Daoy (cell line): ENCODE results near the gene AGO1. TPM values are rescaled to one million over a fixed set of nuclear protein-coding genes. Genes with fewer than 3 reads are reported as not detected.
"Not testable (repeated sequence)": the region's sequence is repeated elsewhere in the genome, so short reads cannot be mapped to it uniquely, and the experiment has no call there.

Experiments used
- DNase-seq: peaks from one replicate; pipeline ENCODE4 v3.0.0-alpha.2; 2015; ENCODE audit warnings: low read depth
- total RNA-seq: library from RNA; depleted of rRNA; stranded (reverse); fragments of >200 nt; shearing (Covaris generic); gene quantifications from 2 replicates; pipeline ENCODE4 v1.2.3, GENCODE V29; 2014

The AGO1 gene
- total RNA-seq, 1 experiment from 2014 or later: 7.9 TPM

DNA sequence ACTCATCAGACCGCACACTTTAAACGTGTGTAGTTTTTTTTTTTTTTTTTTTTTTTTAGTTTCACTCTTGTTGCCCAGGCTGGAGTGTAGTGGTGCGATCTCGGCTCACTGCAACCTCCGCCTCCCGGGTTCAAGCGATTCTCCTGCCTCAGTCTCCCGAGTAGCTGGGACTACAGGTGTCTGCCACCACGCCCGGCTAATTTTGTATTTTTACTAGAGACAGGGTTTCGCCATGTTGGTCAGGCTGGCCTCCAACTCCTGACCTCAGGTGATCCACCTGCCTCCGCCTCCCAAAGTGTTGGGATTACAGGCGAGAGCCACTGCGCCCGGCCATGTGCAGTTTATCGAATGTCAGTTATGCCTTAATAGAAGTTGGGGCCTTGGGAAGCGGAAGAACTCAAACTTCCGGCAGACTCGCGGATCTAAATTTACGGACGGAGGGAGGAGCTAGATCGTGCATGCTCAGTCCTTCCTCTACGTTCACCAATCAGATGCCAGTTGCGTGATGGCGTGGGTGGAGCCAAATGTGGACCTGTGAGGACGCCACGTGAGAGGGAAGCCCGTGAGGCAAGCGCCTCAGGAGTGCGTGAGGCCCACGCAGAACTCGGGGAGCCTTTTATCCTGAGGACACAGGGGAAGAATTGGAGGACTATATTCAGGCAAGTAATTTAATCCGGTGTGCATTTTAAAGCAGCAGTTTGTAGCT, 13.6 kb upstream of the AGO1 start:
- not testable (repeated sequence) for DNase-seq

DNA sequence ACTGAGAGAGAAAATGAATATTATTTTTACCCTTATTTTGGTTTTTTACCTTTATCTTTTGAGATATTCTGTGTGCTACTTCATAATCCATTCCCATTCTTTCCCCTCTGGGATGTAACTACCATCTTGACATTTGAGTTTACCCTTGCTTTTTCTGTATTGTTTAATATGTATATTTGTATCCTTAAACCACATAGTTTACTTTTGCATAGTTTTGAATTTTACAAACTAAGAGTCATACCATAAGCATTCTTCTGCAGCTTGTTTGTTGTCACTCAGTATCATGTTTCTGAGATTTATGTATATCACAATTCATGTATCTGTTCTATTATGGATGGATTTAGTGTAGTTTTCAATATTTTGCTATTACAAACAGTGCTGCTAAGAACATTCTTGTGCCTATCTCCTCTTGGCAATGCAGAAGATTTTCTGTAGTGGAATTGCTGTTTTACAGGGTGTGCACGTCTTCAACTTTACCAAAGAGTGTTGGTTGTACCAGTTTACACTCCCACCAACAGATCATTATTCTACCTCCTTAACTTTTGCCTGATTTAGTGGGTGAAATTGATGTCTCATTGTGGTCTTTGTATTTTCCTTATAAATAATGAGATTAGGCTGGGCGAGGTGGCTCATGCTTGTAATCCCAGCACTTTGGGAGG, 12.2 kb upstream of the AGO1 start:
- DNase-seq: no peak

DNA sequence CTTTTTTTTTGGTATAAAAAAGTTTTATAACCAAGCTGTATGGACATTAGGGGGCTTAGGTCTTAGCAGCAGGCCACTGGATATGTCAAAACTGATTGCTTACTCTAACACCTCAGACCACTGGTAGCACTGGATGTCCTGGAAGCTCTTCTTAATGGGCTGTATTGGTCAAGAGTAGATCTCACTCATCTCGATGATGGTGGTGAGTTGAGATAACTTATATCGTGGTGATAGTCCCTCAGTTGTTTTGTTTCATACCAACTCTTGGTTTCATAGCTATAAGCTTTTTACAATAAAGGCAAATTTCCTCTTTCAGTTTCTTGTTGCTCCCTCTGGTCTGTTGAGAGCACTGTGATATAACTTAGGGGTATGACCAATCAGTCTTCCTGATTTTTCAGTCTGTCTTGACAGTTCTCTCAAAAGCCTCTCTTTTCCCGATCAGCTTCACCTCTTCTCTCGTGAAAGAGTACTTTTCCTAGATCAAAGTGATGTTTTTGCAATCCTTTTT, 9.7 kb upstream of the AGO1 start:
- DNase-seq: no peak

DNA sequence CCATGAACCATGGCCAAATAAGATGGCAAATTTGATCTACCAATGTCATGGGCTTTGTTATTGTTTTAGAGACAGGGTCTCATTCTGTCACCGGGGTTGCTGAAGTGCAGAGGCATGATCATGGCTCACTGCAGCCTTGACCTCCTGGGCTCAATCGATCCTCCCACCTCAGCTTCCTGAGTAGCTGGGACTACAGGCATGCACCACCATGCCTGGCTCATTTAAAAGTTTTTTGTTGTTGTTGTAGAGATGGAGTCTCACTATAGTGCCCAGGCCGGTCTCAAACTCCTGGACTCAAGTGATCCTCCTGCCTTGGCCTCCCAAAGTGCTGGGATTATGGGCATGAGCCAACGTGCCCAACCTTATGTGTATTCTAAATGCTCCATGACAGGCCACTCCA, 8.9 kb upstream of the AGO1 start:
- not testable (repeated sequence) for DNase-seq

DNA sequence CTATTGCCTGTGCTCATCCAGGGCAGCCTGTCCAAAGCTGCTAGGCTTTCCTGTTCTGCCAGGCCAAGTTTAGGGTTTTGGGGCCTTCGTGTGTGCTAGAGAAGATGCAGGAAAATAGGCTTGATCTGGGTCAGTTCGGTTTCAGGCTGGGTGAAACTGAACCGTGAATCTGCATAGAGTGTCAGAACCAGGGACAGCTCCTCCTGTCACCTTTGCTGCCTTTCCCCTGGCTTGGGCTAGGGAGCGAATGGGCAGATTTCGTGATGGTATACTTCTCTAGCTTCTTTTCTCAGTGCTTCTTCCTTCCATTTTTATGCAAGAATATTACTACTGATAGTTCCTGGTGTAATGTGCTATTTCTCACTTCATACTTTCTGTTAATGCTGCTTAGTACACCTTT, 6.0 kb upstream of the AGO1 start:
- peak; percentile 17 for DNase-seq

DNA sequence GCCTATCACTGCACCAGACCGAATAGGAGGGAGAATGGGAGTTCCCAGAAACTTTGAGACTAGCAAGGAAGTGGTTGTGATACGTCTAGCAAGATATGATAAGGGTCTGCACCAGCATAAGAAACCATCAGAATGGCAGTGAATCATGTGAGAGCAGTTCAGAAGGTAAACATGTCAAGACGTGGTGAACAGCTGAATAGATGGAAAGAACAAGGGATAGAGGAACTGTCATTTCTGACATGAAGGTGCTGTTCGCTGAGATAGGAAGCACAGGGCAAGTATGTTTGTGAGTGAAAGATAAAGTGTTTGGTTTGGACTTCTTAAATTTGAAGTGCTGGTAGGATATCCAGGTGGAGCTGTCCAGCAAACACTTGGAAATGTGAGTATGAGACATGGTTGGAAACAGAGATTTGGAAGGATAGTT, 1.1 kb upstream of the AGO1 start:
- DNase-seq: no peak

DNA sequence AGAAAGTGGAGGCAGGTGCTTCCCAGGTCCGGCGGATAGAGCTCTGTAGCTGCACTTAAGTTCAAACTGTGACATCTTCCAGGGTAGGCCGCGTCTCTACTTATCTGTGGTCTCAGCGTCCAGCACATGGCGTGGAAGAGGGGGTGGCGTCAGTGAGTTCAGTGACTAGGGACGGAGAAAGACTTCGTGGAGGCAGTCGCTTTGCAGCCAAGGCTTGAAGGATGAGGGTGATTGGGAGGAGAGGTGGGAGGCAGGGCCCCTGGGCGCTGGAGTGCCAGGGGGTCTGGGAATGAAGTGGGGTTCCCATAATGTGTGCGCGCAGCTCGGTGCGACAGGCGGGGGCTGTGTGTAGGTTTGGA, 444 bp upstream of the AGO1 start:
- DNase-seq: no peak

DNA sequence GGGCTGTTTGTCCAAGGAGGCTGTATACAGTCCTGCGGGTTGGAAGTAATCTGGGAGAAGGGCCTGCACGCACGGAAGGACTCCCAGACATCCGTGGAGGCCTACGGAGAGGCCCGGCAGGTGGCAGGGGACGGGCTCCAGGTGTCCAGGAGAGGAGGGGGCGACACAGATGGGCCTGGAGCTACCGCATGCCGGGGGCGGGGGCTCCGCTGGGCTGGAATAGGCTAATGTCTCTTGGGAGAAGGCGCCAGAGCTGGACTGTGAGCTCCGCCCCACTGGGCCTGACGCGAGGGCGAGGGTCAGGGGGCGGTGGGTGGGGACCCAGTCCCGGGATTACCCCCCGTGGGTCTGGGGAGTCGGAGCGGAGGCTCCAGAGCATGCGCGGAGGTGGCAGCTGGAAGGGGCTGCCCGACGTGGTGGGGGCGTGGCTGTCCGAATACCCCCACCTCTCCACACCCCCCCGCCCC, 659 bp downstream of the AGO1 start:
- peak; percentile 49 for DNase-seq

DNA sequence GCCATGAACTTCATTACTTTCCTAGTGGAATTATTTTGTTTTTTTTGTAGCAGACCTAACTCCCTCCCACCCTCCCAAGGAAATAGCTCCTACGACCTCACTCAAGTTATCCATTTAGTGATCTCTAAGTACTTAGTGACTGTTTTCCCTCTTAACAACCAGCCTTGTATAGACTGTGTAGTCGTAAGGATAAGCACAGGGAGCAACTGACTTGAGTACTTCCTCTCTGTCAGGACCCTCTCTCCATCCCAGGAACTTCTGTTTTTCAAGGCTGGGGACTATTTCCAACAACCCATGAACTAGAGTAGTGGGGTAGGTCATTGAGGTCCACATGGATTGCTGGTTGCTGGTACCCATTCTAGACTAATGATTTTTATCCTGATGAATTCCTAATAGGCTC, 1.9 kb downstream of the AGO1 start:
- DNase-seq: no peak

DNA sequence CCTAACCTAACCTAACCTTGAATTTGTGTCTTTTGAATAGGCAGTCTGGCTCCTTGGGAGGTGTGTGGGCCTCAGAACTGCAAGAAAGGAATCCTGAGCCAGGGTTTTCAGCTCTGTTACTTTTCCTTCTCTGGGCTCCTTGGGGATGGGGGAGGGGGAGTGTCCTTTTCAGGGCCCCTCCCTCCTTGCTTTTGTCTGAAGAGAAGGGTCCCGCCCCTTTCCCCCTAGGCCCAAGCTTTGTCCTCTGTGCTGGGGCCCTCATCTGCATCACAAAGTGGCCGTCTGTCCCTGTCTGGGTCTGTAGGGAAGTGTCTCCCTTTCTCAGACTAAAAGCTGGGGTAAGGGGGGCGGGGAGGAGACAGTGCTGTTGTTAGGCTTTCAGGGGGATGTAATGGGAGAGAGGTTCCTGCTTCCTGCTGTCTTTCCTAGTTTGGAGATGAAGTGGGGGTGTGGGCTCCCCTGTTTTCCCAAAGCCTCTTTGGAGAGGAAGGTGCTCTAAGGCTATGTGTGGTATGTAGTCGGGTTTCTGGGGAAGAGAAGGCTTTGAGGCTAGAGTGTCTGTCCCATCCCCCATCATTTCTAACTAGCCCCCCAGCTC, 3.1 kb downstream of the AGO1 start:
- peak; percentile 9 for DNase-seq

DNA sequence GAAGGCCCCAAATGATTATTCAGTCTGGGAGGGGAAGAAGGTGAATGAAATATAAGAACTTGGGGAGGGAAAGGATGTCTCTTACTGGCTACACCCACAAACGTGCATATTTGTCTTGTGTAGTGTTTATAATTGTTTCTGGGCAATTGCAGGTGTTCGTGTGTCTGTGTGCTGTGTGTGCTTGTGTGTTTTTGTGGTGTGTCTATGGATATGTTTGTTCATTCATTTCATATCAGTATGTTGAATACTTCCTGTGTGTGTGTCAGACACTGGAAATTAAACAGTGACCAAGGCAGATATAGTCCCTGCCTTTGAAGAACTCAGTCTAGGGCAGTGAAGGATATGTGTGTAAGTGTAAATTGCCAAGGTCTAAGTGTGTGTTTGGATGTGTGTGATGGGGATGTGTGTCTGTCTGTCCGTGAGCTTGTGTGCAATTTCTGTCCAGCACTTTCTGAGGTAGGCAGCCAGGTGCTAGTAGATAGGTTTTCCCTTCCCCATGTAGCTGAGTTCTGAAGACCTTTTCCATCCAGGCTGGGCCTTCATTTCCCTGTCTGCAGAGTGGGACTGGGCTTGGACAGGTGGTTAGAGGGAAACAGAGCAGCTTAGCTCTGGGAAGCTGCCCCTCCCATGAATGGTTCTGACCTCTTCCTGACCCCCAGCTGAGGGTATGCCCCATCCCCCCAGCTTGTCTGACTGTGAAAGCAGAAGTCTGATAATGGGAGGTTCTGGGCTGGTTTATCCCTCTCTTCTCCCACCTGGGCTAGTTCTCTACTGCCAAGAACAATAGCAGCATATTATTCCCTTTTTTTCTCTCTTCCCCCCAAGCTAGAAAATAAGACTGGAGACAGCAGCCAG, 3.8 kb downstream of the AGO1 start:
- peak; percentile 39 for DNase-seq

DNA sequence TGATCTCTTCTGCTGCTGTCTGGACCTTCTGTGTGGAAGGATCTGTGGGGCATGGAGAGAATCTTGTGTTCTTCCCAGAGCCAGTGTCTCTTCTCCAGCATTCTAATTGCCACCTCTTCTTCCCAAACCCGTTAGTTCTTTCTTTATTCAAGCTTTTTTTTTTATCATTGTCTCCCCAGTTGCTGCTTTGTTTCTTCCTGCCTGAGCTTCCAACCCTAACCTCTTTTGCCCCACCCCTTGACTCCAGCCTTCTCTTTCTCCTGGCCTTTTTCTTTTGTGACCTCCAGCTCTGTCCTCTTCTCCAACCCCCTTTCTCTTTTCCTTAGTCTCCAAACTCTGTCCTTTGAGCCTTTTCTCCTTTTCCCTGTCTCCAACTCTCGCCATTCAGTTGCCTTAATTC, 4.5 kb downstream of the AGO1 start:
- no peak for DNase-seq

DNA sequence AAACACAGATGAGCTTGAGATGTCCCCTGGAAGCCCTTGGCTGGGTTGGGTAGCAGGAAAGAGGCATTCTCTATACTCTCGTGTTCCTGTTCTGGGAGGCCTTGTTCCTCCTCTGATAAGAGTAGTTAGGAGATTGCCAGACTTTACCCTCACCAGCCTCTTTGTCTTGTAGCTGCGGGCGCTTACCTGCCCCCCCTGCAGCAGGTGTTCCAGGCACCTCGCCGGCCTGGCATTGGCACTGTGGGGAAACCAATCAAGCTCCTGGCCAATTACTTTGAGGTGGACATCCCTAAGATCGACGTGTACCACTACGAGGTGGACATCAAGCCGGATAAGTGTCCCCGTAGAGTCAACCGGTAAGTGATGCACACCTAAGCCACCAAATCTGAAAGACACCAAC, 5.2 kb downstream of the AGO1 start:
- no peak for DNase-seq

DNA sequence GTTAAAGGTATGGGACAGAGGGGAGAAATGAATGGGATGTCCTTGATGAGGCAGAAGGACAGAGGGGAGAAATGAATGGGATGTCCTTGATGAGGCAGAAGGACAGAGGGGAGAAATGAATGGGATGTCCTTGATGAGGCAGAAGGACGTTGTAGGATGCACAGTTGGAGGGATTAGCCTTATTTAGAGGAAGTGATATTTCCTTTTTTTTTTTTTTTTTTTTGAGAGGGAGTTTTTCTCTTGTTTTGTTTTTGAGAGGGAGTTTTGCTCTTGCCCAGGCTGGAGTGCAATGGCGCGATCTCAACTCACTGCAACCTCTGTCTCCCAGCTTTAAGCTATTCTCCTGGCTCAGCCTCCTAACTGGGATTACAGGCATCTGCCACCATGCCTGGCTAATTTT, 6.0 kb downstream of the AGO1 start:
- not testable (repeated sequence) for DNase-seq

DNA sequence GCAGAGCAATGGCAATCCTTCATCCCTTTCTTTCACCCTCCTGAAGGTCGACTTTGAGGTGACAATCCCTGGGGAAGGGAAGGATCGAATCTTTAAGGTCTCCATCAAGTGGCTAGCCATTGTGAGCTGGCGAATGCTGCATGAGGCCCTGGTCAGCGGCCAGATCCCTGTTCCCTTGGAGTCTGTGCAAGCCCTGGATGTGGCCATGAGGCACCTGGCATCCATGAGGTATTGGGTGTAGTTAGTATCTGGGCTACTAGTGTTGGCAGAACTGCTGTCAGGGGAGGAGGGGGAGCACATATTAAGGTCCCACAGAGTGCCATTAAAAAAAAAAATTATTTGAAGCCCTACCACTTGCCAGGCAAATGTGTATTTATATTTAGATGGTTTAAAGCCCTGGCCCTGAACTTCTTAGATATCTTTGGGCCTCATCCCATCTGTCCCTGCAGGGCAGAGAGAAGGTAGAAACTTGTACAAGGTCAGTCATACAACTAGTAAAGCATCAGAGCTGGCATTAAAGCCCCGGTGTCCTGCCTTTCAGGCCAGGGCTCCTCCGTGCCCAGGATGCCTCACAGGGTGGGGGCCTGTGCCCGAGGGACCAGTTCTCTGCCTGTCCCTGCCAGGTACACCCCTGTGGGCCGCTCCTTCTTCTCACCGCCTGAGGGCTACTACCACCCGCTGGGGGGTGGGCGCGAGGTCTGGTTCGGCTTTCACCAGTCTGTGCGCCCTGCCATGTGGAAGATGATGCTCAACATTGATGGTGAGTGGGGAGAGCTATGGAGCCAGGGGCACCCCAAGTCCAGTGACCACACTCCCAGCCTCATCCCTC, 10.3 kb downstream of the AGO1 start:
- no peak for DNase-seq

DNA sequence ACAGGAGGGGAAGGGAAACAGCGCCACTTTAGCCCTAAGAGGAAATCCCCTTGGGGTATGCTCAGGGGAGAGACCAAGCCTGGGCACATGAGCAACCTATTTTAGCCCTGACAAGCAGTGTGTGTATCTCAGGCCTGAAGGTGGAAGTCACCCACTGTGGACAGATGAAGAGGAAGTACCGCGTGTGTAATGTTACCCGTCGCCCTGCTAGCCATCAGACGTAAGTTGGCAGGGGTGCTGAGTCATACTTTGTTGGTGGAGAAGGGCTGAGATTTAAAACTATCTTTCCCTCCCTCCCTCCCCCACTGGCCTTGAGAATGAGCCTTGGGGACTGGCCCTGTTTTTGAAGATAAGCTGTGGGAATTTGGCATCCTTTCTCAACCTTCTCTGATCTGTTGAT, 11.2 kb downstream of the AGO1 start:
- DNase-seq: peak; percentile 52

DNA sequence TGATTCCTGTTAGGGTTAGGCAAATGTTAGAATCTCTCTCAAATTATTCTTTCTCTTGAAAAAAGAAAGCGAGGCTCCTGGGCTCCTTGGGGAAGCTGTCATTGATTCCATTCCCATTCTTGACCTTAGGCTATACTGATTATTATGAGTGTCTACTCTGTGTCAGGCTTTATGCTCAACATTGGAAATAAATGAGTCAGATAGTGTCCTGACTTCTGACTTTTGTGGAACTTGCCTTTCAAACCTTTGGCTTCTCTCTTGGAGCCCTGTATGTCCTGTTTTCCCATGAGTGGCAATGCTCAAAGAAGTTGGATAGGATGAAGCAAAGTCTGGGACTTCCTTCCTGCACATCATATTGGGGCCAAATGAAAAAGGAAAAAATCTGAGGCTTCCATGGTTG, 11.6 kb downstream of the AGO1 start:
- DNase-seq: no peak

DNA sequence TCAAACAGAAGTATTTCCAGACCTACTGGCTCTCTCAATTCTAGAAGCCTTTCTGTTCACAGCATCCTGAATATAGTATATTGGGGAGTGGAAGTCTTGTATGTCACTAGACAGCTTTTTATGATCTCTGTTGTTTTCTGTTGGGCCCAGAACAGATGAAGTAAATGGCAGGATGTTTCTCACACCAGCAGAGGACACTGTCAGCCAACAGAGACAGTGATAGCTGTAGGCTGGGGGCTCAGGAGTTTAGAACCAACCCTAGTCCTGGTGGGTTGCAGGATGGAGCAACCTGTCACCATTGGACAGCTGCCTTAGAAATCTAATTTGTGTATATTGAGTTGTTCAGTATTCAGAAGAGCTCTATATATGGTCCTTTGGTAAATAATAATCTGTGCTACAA, 16.9 kb downstream of the AGO1 start:
- DNase-seq: no peak

DNA sequence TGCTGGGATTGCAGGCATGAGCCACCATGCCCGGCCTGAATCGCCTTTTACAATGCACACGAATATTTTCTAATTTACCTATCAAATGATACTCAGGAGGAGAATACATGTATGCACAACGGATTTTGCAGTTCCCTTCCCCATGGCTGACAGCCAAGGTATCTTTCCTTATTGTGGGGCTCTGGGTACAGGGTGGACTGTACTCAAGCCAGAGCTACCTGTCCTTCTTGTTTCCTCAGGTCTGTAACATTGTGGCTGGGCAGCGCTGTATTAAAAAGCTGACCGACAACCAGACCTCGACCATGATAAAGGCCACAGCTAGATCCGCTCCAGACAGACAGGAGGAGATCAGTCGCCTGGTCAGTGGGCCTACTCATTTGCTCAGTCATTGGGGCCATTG, 18.2 kb downstream of the AGO1 start:
- no peak for DNase-seq

DNA sequence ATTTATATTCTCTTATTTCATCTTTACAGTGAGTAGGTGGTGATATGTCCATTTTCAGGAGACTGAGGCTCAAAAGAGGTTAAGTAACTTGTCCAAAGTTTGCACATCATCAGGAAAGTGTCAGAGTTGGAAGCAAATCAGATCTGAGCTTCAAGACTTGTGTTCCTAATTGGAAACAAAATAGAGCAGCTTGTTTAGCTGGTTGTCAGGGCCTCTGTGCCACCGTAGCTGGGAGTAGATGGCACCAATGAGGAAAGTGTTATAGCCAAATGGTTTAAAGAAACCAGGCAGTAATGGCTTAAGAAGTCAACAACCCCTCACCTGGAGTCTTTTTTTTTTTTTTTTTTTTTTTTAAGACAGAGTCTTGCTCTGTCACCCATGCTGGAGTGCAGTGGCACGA, 19.7 kb downstream of the AGO1 start:
- no peak for DNase-seq

DNA sequence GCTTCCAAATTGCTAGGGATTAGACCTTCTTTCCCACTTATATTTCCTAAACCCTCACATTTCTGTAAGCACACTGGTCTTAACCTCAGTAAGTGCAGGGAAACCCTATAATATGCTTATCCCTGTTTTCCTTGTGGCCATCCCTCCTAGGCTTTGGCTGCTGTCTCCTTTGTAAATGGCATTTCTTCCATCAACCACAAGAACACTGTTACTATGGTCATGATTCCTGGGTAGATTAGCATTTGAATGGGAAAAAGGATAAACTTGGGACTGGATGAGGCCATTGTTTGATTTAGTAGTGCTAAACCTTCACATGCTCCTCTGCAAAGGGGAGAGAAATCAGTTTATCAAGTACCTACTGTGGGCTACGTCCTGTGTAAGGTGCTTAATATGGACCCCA, 31.7 kb downstream of the AGO1 start:
- DNase-seq: no peak
